Fibroblast of skin of right quadriceps (primary cell): ENCODE results near the gene CKAP4.
"Not testable (repeated sequence)": the region's sequence is repeated elsewhere in the genome, so short reads cannot be mapped to it uniquely, and the experiment has no call there.

Source experiments
- DNase-seq: peaks from one replicate; pipeline ENCODE4 v3.0.0-alpha.2; 2013

The CKAP4 gene, protein sequence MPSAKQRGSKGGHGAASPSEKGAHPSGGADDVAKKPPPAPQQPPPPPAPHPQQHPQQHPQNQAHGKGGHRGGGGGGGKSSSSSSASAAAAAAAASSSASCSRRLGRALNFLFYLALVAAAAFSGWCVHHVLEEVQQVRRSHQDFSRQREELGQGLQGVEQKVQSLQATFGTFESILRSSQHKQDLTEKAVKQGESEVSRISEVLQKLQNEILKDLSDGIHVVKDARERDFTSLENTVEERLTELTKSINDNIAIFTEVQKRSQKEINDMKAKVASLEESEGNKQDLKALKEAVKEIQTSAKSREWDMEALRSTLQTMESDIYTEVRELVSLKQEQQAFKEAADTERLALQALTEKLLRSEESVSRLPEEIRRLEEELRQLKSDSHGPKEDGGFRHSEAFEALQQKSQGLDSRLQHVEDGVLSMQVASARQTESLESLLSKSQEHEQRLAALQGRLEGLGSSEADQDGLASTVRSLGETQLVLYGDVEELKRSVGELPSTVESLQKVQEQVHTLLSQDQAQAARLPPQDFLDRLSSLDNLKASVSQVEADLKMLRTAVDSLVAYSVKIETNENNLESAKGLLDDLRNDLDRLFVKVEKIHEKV

GRCh38 chr12:106247674-106248311 lies at the start of gene CKAP4:
TSS of gene CKAP4 (minus strand) at chr12:106248020. CDS start at chr12:106247851, 169 bp downstream.
- peak; percentile 88 for DNase-seq

- DNase-seq, result no peak
These were observed 49.3 kb upstream of the CKAP4 start for GRCh38 chr12:106297075-106297474.

GRCh38 chr12:106296179-106296877 lies 48.5 kb upstream of the CKAP4 start:
- DNase-seq, result peak; percentile 52

DNA sequence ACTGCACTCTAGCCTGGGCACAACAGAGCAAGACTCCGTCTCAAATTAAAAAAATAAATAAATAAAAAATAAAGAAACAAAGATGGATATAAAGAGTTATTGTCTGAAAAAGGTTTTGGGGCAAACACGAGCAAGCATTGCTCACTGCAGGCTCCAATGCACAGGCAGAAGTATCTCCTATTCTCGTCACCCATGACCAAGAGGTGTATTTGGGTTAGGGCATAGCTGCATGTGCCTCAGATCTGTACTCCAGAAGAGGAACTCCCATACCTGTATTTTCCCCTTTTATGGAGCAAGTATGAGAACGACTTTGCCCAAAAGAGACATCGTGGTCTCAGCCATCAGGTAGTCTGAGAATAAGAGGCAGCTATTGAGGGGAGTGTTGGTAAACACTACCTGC lies 44.5 kb upstream of the CKAP4 start:
- no peak for DNase-seq

DNA sequence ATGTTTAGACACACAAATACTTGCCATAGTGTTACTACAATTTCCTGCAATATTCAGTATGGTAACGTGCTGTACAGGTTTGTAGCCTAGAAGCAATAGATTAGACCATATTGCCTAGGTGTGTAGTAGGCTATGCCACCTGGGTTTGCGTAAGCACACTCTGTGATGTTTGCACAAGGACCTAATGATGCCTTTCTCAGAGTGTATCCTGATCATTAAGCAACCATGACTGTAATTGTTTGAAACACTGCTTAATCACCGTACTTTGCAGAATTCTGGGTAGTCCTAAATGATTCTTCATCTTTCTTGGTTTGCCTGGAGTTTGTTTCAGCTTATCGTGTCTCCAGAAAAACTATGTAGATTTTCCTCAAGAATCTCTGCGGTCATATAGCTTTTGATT lies 43.5 kb upstream of the CKAP4 start:
- no peak for DNase-seq

DNA sequence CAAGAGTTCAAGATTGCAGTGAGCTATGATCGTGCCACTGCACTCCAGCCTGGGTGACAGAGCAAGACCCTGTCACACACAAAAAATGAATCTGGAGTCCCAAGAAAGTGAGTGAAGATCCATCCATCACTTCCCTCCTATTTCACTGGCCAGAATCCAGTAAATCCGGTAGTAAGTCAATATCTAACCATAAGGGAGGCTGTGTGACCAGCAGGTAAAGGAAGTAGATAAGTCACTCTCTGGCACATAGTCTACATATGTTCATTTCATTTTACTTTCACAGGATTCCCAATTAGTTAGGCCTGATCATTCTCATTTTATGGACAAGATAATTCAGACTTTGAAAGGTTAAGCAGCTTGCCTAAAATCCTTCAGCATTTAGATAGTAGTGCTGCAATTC lies 42.8 kb upstream of the CKAP4 start:
- DNase-seq, result no peak

- DNase-seq, result no peak
These were observed 41.4 kb upstream of the CKAP4 start for GRCh38 chr12:106289196-106289681.

- peak; percentile 95 for DNase-seq
These were observed 40.8 kb upstream of the CKAP4 start for GRCh38 chr12:106288494-106289195.

DNA sequence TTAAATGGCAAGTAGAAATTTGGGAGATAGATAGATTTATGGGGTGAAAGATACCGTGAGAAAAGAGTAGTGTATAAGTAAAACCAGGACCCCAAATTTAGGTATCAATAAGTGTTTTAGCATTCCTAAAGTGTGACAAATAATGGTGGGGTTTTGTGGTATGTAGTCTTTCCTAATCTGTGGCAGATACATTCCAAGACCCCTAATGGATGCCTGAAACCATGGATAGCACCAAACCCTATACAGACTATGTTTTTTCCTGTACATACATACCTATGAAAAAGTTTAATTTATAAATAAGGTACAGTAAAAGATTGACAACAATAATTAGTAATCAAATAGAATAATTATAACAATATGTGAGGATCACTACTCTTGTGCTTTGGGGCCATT lies 40.3 kb upstream of the CKAP4 start:
- peak; percentile 72 for DNase-seq

GRCh38 chr12:106287364-106287763 lies 39.5 kb upstream of the CKAP4 start:
- no peak for DNase-seq

DNA sequence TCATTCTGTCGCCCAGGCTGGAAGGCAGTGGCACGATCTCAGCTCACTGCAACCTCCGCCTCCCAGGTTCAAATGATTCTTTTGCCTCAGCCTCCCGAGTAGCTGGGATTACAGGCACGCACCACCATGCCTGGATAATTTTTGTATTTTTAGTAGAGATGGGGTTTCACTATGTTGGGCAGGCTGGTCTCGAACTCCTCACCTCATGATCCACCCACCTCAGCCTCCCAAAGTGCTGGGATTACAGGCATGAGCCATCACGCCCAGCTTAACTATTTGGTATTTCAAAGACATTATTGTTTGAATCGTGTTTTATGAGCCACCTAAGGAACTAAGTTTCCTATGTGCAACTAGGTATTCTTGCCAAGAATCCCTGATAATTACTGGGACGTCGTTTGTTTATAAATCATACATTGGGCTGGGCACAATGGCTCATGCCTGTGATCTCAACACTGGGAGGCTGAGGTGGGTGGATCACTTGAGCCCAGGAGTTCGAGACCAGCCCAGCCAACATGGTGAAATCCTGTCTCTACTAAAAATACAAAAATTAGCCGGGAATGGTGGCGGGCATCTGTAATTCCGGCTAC lies 38.8 kb upstream of the CKAP4 start:
- not testable (repeated sequence) for DNase-seq

DNA sequence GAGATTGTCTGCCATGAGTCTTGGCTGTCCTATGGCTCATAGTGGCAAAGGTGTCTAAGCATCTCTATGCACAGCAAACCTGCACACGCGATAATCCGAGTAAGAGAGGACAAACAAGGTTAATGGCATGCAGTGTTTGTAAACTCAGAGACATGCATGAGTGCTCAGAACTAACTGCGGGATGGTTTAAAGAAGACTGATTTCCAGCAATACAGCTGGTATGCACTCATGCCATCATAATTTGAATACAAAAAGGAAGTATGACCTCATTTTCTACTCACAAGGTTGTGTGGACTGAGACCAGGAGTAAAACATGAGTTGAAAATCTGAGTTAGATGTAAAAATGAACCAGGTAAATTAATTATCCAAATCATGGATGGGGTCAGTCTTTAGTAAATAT lies 38.2 kb upstream of the CKAP4 start:
- no peak for DNase-seq

GRCh38 chr12:106284358-106285105 lies 36.7 kb upstream of the CKAP4 start:
- DNase-seq, result no peak

GRCh38 chr12:106282457-106283097 lies 34.8 kb upstream of the CKAP4 start:
- DNase-seq, result peak; percentile 54

DNA sequence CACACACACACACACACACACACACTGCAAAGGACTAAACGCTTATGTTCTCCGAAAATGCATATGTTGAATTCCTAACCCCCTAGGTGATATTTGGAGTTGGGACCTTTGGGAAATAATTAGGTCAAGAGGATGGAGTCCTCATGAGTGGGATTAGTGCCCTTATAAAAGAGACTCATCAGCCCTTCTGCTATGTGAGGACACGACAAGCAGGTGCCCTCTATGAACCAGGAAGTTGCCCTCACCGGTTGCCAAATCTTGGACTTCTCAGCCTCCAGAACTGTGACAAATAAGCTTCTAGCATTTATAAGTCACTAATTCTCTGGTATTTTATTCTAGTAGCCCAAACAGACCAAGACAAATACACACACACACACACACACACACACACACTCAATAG lies 34.0 kb upstream of the CKAP4 start:
- no peak for DNase-seq

DNA sequence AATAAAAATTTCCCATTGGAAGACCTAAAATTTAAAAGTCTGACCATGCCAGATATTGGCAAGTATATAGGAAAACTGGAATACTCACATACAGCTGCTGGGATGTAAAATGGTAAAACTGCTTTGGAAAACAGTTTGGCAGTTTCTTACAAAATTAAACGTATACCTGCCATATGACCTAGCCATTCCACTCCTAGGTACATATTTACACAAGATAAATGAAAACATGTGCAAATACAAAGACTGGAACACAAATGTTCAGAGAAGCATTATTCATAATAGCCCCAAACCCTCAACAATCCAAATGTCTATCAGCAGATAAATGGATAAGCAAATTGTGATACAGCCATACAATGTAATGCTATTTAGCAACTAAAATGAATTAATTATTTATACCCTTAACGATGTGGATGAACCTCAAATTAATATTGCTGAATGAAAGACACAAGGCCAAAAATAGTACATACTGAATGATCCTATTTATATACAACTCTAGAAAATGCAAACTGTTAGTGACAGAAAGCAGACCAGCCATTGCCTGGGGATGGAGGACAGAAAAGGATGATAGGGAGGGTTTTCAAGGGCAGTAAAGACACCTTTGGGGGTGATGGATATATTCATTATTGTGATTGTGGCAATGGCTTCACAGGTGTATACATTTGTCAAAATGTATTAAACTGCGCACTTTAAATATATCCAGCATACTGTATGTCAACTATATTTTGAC lies 33.4 kb upstream of the CKAP4 start:
- DNase-seq, result no peak

DNA sequence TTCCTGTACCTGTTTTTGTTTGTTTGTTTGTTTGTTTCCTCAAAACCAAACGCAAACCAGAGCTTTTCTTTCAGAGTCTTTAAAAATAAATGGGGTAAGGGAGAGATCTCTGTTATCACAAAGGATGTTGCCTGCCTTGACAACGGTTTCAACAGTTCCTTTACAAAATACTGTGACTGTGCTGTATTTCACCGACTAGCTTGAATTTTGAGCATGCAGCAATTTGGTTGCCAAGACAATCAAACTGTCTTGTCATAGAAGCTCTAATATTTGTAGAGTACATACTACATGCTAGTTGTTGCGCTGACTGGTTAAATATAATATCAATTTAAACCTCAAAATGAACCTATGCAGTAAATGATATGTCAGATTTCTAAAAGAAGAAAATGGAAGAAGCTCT lies 32.3 kb upstream of the CKAP4 start:
- DNase-seq, result no peak

- DNase-seq, result no peak
These were observed 28.4 kb upstream of the CKAP4 start for GRCh38 chr12:106276032-106276740.

DNA sequence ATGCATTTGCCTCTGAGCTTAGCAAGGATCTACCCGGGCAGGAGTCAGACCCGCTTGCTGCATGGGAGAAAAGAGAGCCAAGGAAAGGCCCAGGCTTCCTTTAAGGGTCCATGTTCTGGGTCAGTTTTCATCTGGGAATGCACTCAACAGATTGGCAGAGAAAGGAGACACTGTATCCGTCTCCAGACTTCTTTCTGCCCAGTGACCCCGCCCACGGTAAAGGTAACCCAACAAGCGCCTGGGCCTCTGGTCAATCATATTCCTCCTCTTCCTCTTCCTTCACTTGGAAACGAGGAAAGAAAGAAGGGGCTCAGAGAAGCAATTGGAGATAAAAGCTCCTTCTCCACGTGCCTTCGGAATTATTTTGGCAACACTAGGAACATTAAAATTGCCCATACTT lies 27.6 kb upstream of the CKAP4 start:
- DNase-seq, result no peak
